Activated CD4-positive, alpha-beta T cell treated with anti-CD3 and anti-CD28 coated beads, Interleukin-2, amount 50 U/mL, for 24 hours (primary cell): ENCODE measurements around the gene GPC6.
"Not testable (repeated sequence)": the region's sequence is repeated elsewhere in the genome, so short reads cannot be mapped to it uniquely, and the experiment has no call there.

Experiments used
- DNase-seq, 2 donors: peaks; one replicate each; pipeline ENCODE4 v3.0.0-alpha.2; 2020; ENCODE audit warnings: low read depth in 1 of 2, low spot score in 1 of 2

Gene GPC6

DNA sequence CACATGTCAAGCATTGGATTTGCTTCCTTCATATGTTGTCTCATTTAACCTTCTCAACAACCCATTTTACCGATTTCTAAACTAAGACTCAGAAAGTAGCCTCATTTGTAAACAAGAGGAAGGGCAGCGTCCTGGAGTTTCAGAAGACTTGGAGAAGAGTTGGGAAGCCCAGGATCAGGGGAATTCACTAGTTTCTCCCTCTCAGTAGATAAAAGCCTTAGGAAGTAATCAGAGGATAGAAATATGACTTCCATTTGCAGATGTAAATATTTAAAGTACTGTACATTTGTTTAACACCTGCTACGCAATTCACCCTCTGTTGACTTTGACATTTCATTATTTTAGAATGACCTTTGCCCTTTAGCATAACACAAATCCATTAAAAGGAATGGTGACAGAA lies 1036.4 kb downstream of the GPC6 start:
- DNase-seq: no peak

DNA sequence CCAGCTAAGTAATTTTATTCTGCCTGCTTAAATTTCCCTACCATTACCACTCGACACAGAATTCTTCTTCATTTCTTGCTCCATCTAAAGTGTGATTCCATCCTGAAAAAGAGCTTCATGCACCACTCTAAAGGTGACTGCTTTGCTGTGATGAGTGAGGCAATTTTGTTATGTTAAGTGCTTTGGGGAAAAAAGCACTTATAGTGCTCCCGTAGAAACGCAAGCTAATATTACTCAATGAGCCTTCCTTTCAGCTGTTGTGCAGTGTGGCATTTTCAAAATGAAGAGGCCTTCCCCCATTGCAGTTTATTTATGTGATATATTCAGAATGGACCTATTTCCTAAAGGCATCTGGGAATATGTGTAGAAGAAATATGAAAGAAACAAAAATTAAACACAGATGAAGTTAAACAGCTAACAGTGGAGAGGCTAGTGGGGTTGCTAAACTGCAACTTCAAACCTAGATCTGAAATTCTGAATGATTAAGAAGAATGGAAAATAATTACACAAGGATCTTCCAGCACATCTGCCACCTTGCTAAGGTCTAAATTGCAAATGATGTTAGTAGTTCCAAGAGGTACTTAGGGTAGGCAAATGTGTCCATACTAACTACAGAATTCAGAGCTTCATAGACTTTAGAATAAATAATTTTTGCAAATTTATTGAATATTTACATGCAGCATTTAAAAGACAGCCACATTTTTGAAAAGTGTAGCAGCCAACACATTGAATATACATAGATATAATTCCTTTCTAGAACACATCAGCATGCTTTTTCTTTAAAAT lies 1041.2 kb downstream of the GPC6 start:
- DNase-seq: no peak

DNA sequence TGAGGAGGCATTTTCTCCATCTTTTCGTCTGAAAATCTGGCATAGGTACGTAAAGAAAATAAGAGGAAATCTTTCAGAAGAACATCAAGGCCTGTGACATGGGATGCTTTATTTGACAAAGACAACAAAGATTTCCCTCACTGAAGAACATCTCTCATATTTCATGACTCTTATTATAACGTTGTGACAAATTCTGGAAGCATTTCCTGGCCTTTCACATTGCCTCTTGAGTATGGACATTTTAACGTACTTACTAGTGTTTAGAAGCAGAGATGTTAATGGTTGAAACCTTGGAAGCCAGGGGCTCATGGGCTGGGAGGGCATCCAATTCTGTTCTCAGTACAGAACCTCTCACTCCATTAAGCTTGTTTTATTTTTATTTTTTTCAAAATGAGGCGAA lies 1042.1 kb downstream of the GPC6 start:
- no peak for DNase-seq

DNA sequence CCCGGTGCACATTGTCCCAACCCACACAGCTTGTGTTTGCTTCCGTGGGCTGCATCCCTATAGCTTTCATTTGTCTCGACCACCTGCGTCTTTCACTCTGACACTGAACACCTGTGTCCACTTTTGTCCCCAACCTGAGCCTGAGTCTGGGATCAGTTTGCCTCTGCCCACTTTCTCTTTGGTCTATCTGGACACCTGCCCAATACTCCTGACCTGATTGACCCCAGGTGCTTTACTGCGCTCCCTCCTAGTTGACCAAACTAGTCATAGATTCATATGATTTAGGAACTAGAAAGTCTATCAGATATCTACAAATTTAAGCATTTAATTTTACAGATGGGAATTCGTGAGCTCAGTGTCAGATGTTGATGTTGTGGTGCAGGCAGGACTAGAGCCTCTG lies 1043.0 kb downstream of the GPC6 start:
- DNase-seq: no peak

DNA sequence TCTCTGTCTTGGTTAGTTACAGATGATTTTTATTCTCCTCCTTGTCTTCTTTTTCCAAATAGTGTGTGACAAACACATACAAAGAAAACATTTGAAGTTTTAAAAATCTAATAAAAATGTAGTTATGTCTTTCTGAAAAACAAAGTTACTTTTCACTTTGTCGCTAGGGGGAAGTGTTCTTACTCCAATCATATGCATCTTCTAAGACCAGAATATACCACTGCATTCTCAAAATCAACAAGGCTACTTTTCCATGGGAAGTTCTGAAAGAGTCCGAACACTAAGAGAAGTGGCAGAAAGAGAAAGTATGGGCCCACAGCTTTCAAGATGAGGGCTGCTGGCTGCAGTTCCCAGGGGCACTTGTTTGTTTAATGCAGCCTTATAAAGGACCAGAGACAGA lies 1043.9 kb downstream of the GPC6 start:
- no peak for DNase-seq

DNA sequence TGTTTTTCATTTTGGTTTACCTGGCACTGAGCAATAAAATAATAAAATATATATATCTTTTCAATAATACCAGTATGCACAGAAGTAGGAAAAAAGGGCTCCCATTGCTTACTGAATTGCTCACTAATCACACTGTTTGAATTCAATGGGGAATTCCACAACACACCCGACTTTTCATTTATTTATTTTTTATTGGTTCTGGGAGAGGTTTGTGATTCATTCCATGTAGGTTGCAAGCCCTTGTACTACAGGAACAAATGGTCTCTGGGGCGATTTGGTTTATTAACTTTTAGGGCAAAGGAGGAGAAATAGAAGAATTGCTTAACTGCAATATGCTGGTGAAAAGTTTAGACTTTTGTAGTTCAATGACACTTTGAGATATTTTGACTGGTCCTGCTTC lies 1045.4 kb downstream of the GPC6 start:
- DNase-seq: no peak

DNA sequence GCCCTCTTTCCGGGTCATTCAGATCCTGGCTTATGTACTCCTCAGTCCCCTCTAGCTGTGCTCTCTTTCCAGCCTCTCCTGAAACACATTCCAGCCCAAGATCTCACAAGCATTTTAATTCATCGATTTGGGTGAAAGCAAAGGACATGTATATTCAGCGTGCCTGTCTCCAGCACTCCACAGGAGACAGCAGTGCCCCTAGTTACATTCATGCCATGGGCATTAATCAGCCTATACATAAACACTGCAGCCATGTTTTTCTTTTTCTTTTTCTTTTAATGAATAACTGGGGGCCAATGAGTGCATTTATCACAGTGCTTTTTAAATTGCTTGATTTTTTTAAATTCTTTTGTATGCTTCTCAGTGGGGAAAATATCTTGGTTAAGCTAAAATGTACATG lies 1053.7 kb downstream of the GPC6 start:
- no peak for DNase-seq

DNA sequence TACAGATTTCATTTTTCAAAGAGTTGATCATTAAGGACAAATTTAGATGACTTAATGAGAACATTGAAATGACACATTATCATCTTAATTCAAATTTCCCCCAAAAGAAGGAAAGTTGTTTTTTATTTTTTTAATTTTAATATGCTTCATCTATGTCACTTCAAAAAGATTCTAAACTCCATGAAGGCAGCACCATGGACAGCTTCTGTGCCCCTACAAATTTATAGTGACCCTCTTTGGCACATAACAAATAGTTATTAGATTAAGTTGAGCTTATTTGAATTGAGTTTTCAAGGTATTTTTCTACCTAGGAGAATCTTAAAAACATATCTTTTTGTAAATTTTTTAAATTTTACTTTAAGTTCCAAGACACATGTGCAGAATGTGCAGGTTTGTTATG lies 1054.2 kb downstream of the GPC6 start:
- no peak for DNase-seq

DNA sequence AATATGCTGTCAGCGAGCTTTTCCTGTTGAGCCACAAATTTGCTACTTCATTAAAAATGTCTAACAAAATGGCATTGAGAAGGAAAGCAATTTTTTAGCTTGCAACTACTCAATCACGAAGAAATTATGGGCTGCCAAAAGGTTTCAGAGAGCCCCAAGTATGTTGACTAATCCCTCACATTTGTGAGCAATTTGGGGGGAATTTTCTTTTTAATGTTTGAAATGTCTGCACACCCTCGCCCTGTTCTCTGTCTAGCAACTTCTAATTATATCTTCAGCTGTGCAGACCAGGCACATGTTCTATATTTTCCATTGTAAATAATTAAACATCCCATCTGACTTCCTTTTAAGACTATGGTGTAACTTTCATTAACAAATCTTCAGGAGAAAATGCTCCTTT lies 1060.0 kb downstream of the GPC6 start:
- no peak for DNase-seq

DNA sequence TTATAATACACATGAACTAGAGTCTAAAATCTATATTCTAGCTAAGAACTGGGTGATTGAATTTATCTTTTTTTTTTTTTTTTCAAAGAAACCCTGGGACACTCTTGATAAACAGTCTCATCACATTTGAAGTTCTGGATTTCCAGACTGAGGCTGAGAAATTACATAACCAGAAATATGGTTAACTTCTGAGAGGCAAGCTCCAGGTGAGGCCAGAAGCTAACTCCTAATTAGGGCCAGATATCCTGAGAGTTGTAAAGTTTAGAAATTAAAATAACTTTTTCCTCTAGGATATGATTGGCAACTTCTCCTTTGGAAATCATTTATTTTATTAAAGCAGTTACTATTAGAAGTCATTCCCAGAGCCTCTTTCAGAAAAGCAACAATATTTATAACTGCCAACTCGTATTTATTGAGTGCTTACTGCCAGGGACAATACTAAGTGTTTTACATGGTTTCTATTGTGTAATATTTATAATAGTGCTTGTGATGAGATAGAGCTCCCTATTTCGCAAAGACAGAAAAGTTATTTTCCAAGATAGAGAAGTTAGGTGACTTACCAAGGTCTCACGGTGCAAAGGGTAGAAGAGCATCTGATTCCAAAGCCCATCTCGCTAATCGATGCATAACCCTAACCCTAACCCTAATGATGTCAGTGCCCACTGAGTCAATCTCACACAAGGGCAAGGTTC lies 1065.2 kb downstream of the GPC6 start:
- DNase-seq: no peak

DNA sequence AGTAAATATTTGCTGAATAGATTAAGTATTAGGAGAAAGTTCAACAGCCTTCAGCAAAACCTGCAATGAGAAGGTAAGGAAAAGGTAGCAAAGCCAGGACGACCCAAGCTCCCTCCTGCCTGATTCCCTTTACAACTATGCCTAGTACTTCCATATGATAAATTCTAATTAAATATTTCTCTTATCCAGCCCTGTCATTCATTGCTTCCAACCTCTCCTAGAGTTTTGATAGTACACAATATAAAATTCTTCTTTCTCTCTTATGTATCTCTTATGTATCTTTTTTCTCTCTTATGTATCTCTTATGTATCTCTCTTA lies 1065.7 kb downstream of the GPC6 start:
- no peak for DNase-seq

DNA sequence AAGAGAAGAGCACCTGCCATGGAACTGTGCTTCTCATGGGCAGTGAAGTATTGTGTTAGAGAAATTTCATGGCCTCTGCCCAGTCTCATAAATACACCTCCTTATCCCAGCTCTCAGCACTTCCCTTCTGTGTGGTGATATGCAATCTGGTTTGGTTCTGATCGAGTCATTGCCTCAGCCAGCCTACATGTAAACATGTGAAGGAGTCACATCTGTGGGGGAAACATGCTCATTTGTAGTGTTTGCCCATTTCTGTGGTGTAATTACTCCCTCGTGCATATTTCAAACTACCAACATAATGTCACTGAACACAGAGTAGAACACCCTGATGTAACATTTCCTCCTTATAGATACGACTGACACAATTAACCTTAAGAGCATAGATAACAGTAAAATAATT lies 1069.9 kb downstream of the GPC6 start:
- no peak for DNase-seq

DNA sequence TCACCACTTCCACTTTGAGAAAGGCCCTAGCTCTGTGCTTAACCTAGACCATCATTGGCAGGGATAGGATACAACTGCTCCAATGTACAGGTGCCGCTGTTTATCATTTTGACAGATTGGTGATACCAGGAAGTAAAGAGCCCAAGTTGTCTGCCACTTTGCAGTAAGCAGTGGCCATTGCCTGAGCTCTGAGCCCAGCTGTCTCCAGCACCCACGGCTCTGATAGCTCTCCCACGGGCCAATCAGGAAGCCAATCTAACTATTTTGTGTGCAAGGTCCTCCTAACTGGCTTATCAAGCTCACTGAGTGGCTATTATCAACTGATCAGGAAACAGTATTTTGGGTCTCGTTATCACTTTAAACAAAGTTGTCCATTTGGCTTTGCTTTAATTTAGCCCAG lies 1071.7 kb downstream of the GPC6 start:
- no peak for DNase-seq

DNA sequence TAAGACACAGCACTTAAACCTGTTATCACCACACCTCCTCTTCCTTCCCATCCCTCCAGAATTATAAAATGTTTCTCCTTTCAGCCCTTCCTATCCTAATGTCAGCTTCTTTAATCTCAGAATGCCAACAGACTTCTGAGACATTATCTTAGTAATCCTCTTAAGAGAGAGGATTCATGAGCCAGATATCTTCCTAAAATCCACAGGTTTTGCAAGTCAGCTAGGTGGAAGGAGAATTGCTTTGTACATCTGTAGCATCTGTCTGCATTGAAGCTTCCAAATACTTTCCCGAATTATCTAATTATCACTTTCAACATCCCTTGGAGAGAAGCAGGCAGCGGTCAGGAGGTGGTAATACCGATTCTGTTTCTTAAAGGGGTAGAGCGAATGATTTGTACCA lies 1073.8 kb downstream of the GPC6 start:
- DNase-seq: no peak

DNA sequence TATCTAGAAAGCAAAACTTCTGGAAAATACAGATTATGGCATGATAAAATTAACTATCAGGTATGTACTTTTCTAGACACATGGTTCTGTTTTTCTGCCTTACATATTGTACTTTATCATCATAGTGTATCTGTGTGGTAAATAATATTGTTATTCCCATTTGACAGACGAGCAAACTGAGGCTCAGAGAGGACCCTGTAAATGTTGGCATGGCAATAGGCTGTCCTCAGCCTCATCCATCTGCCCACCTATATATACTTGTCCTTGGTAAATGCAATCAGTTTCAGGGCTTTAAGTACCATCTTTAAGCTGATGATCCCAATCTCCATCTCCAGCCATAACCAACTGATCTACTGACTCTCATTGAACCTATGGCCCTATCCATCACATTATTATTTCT lies 1074.9 kb downstream of the GPC6 start:
- DNase-seq: no peak

DNA sequence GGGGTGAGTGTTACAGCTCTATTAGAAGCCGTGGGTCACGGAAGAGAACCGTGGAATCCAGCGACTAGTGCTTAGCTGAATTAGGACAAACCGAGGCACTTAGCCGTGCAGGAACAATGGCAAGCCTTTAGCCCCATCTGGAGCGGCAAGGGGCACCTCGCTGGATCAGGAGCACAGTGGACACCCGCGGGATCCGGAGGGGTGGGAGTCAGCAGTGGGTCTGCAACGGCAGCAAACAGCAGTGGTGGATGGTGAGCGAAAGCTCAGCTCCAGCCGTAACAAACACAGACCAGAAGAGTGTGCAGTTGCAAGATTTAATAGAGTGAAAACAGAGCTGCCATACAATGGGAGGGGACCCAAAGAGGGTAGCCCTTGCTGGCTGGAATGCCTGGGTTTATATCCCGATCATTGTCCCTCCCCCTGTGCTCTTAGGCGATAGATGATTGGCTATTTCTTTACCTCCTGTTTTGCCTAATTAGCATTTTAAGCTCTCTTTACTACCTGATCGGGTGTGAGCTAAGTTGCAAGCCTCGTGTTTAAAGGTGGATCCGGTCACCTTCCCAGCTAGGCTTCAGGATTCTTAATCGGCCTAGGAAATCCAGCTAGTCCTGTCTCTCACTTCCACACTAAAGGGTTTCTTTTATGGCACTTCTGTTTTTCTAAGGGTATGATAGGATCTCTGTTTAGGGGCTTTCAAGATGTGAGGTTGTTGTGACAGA lies 1076.4 kb downstream of the GPC6 start:
- not testable (repeated sequence) for DNase-seq

DNA sequence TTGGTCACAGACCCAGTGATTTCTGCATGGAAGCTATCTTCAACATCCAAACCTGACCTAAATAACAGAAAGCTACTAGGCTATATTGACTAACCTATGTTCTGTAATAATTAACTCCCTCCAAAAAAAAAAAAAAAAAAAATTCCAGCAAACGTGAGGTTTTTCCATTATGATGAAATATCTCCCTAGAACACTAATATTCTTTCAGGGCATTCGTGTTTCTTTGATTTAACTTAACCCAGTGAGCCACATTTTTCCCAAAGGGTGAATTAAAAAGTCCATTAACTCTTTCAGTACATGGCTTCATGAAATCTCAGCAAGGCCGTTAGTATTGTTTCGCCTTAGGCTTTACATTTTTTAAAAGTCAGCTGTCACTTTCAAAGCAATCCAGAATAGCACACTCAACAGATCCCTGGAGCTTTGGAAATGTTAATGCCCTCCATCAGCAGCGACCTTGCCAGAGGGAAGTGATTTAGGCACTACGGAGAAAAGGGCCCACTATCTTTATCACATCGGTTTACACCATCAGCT lies 1077.1 kb downstream of the GPC6 start:
- DNase-seq: no peak

DNA sequence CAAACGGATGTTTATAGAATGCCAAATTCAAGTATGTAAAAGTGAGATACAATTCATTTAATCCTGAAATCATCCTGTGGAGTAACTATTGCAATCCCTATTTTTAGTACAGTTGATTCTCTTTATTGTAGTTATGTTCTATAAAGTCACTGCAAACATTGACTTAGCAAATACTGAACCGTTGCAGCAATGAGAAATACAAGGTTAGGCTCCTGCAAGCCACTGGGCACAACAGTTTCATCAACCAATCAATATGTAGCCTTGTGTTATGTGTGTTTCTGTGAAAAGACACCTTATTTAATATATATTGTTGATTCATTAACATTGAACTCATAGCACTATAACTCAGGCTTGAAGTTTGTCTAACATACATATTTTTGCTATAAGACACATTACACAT lies 1078.4 kb downstream of the GPC6 start:
- no peak for DNase-seq

DNA sequence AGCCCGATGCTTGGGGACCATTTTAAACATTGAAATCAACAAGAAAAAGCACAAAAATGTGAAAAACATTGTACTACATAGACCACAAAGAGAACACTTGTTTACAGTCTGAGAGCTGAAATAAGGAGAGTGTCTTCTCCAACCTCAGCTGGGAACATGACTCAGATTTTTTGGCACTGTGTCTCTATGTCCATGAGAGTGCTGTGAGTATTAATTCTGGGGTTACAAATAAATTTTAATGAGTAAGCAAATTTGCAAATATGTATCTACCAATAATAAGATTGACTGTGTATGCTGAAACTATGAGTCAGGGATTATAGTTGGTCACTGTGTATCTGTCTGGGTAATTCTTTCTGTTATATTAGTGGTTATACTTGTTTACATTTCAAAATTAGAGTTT lies 1078.9 kb downstream of the GPC6 start:
- DNase-seq: no peak

DNA sequence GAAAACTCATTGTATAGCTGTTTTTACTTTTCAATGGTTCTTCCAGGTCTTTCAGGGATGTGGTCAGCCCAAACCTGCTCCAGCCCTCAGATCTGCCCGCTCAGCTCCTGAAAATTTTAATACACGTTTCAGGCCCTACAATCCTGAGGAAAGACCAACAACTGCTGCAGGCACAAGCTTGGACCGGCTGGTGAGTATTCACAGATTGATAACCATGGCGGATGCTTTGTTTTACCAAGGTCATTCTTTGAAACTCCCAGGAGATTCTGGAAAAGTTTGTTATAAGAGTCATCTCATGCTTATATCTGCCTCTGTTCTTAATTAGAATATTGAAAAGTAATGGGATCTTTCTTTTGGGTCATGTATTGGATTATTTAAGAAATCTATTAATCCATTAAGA lies 1079.3 kb downstream of the GPC6 start:
- DNase-seq: no peak

DNA sequence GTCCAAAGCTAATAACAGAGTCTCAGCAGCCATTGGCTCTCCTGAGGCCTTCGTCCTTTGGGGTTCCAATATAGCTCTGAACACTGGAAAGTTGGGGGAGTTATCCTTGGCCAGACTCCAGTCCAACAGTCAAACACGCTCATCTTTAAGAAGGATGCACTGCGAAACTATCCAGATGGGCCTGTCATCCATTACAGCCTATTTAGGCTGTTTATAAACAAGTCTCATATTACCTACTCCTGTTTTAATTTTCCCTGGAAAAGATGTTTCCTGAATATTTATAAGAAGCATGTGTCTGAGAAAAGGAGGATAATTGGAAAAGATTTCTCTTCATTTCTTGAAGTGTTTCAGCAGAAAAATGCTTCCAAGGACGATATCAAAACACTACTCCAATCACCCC lies 1082.2 kb downstream of the GPC6 start:
- DNase-seq: no peak

DNA sequence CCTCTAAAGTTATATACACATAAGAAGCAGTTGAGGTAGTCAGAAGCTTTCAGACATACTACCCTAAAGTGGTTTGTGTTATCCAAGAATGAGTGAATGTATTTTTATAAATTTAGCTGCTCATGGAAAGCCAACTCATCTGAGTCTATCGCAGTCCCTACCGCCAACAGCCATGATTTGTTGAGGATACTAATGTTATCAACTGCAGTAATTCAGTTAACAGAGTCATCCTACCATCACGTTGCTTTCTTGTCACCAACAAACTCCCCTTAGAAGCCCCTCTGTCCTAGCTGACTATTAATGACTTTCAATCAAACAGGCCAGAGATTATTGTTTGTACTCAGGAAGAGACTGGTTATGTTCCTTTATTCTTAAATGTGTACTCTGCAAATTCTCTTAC lies 1083.0 kb downstream of the GPC6 start:
- DNase-seq: no peak
